Measurements from ENCODE around the gene SSR2. TPM values are rescaled to one million over a fixed set of nuclear protein-coding genes. Genes with fewer than 3 reads are reported as not detected.

SSR2 gene
- total RNA-seq, 6 experiments from 2014 or later: 59.5 to 227 (median 103) TPM

DNA sequence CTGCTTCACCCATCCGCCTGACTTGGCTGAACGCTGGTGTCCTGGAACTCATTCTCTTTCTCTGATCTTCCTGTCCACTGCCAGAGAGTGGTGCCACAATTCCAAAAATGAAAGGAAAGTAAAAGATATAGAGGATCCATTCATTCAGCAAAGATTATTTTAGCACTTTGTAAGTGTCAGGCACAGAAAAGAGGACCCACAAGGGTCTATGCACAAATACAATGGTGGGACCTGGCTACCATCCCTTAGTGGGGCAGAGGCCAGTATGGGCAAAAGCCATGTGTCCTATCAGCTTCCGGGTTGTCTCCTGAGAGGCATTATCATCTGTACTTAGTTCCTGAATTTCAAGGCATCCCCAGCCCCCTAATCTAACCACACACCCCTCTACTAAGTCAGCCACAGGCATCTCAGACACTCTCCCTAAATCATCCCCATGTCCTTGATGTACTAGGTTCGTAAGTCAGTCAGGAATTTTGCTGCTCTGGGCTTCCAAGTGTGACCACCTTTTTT, 19.0 kb downstream of the SSR2 start:
- ATAC-seq (peak; percentile 66 to 86 (median 75)), DNase-seq (no peak)
- Histone ChIP-seq H3K4me1 (peaks cover 0 to 16% (median 7%) of the 10 kb centered on the region in 4 donors), H3K4me3 (no peak overlapping the region), H3K27me3 (no peaks in the 10 kb centered on the region), H3K27ac (peak overlapping the region in 1 of 3 donors; percentile 33), H3K36me3 (no peaks in the 10 kb centered on the region), H3K9me3 (no peaks in the 10 kb centered on the region)
- 32% methylated on average over 4 of the region's 4 CpGs for WGBS (ENCODE audit: insufficient coverage, low coverage, low lambda C conversion rate, missing lambda C conversion rate)
- TF ChIP-seq, protein P1, sequence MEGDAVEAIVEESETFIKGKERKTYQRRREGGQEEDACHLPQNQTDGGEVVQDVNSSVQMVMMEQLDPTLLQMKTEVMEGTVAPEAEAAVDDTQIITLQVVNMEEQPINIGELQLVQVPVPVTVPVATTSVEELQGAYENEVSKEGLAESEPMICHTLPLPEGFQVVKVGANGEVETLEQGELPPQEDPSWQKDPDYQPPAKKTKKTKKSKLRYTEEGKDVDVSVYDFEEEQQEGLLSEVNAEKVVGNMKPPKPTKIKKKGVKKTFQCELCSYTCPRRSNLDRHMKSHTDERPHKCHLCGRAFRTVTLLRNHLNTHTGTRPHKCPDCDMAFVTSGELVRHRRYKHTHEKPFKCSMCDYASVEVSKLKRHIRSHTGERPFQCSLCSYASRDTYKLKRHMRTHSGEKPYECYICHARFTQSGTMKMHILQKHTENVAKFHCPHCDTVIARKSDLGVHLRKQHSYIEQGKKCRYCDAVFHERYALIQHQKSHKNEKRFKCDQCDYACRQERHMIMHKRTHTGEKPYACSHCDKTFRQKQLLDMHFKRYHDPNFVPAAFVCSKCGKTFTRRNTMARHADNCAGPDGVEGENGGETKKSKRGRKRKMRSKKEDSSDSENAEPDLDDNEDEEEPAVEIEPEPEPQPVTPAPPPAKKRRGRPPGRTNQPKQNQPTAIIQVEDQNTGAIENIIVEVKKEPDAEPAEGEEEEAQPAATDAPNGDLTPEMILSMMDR (IDR thresholded peaks at IDR 0.05): peak in 3 of 4 donors; percentile 11 to 24 (median 14)
- TF ChIP-seq POLR2A (IDR thresholded peaks at IDR 0.05): no peak
- intact Hi-C loops (cut with DNase I): loop anchor here (10.0 kb wide), 2 partner anchors 53 to 63 kb away; partner anchors contain the start of genes LAMTOR2 (in 1 of the 2), RAB25 (in 1 of the 2) and UBQLN4 (in 1 of the 2)

DNA sequence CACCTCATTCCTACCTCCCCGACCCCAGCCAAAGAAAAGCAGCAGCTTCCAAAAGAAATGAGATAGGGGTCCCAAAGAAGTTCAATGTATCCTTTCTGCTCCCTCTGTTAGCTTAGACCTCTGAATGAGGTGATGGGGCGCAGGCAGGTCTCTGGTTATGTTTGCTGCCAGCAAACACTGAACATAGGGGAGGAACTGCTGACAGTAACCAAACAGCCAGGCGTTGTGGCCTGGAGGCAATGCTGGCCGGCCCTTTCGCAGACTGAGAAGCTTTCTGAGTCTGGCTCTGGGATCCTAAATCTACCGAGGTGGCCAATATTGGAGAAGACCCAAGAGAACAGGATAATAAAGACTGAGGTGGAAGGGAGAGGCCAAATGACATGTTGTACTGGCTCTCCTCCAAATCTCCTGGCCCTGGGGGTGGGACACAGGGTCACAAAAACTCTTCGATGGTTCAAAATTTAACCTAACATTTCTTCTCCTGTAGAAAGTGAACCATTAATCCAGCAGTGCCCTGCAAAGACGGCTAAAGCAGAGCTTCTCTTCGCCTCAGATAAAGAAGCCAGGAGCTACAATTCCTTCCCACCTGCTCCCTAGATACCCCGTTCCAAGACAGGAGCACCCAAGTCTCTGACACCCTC, 19.6 kb downstream of the SSR2 start:
- no peak for DNase-seq
- 25% methylated on average over 7 of the region's 10 CpGs for WGBS (ENCODE audit: insufficient coverage, low coverage, low lambda C conversion rate, missing lambda C conversion rate)

DNA sequence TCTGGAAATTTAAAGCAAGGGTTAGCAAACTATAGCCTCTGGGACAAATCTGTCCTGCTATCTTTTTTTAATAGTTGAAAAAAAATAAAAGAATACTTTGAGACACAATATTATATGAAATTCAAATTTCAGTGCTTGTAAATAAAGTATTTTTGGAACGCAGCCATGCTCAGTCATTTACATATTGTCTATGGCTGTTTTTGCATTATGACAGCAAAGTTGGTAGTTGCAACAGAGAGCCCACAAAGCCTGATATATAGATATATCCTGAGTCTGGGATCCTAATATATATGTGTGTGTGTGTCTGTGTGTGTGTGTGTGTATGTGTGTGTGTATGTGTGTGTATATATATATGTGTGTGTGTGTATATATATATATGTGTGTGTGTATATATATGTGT, 20.8 kb downstream of the SSR2 start:
- intact Hi-C loops (cut with DNase I): loop anchor here (10.0 kb wide), 2 partner anchors 55 to 65 kb away; partner anchors contain the start of genes LAMTOR2 (in 1 of the 2), RAB25 (in 1 of the 2) and UBQLN4 (in 1 of the 2)
- Histone ChIP-seq H3K9me3 (no peaks in the 10 kb centered on the region), H3K27ac (no peak overlapping the region), H3K4me1 (peaks cover 0 to 16% (median 7%) of the 10 kb centered on the region in 4 donors), H3K4me3 (no peak overlapping the region), H3K27me3 (no peaks in the 10 kb centered on the region), H3K36me3 (no peaks in the 10 kb centered on the region)
- 40% methylated on average over 1 of the region's 1 CpG for WGBS (ENCODE audit: insufficient coverage, low coverage, low lambda C conversion rate, missing lambda C conversion rate)
- ATAC-seq (no peak), DNase-seq (no peak)
- TF ChIP-seq, protein P1 (IDR thresholded peaks at IDR 0.05): no peak
- TF ChIP-seq POLR2A (IDR thresholded peaks at IDR 0.05): no peak

More for the DNA sequence above, 19.6 kb downstream of the SSR2 start:
- H3K4me3 ChIP-seq: no peak overlapping the region
- intact Hi-C loops (cut with DNase I): loop anchor here (10.0 kb wide), 2 partner anchors 54 to 64 kb away; partner anchors contain the start of genes LAMTOR2 (in 1 of the 2), RAB25 (in 1 of the 2) and UBQLN4 (in 1 of the 2)
- H3K9me3 ChIP-seq: no peaks in the 10 kb centered on the region
- H3K4me1 ChIP-seq: peaks cover 0 to 16% (median 7%) of the 10 kb centered on the region in 4 donors
- ATAC-seq: peak; percentile 62 to 82 (median 74)
- H3K27ac ChIP-seq: peak overlapping the region in 1 of 3 donors; percentile 33
- H3K27me3 ChIP-seq: no peaks in the 10 kb centered on the region
- TF ChIP-seq POLR2A (IDR thresholded peaks at IDR 0.05): no peak
- TF ChIP-seq, protein P1 (IDR thresholded peaks at IDR 0.05): no peak
- H3K36me3 ChIP-seq: no peaks in the 10 kb centered on the region

DNA sequence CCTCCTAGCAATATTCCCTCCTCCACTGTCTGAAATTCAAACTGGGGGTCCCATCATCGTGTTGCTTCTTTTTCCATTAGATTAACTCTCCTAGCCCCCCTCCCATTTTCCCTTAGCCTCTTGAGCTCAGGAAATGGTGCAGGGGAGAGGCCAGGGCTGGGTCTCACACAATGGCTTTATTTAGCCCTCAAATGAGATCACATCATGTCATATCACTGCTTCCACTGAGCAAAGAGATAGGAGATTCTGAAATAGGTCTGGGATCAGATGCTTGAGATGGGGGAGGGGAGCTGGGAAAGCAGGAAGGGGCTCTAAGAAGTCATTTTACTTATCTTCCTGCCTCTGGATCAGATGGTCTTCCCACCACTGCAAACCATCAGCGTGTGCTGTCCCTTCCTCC, 24.6 kb downstream of the SSR2 start:
- Histone ChIP-seq H3K27ac (no peak overlapping the region), H3K4me3 (no peak overlapping the region), H3K9me3 (no peaks in the 10 kb centered on the region), H3K36me3 (no peaks in the 10 kb centered on the region), H3K27me3 (no peaks in the 10 kb centered on the region), H3K4me1 (peaks cover 0 to 18% (median 8%) of the 10 kb centered on the region in 4 donors)
- ATAC-seq: no peak
- intact Hi-C loops (cut with DNase I): no loop called here
- no peak for DNase-seq
- TF ChIP-seq, protein P1 (IDR thresholded peaks at IDR 0.05): no peak
- TF ChIP-seq POLR2A (IDR thresholded peaks at IDR 0.05): no peak
- 15% methylated on average over 1 of the region's 2 CpGs for WGBS (ENCODE audit: insufficient coverage, low coverage, low lambda C conversion rate, missing lambda C conversion rate)
